DOHH2 (cell line): Measurements from ENCODE around the gene CMSS1.

ENCODE experiments used
- CTCF ChIP-seq: fragments of 200-600 bp; sonication (generic); IDR thresholded peaks from one replicate; pipeline ENCODE4 v1.5.1; 2014; ENCODE audit warnings: antibody characterized with exemption, mild to moderate bottlenecking, low read depth, low read length; ENCODE audit not compliant: poor library complexity, severe bottlenecking
- EZH2phosphoT487 ChIP-seq: fragments of 200-600 bp; sonication (generic); IDR thresholded peaks from 2 replicates; pipeline ENCODE4 v1.6.1; 2017; ENCODE audit warnings: borderline replicate concordance, mild to moderate bottlenecking, antibody characterized with exemption, low read length, moderate library complexity, mixed read lengths

- TF ChIP-seq CTCF (no peak), EZH2phosphoT487 (no peak)
Measured at GRCh38 chr3:99883693-99884092, 66.0 kb downstream of the CMSS1 start.
